ENCODE measurements around the gene NINL. TPM values are rescaled to one million over a fixed set of nuclear protein-coding genes. Genes with fewer than 3 reads are reported as not detected.
"Not testable (repeated sequence)": the region's sequence is repeated elsewhere in the genome, so short reads cannot be mapped to it uniquely, and the experiment has no call there.

The NINL gene
- total RNA-seq, 4 donors from 2014 or later, result 4.0 to 16.5 (median 7.9) TPM

- Histone ChIP-seq H3K27me3 (no peaks in the 10 kb centered on the region), H3K4me1 (peaks cover 0 to 3% (median 1%) of the 10 kb centered on the region in 4 donors), H3K36me3 (peaks cover 0 to 14% (median 0%) of the 10 kb centered on the region in 3 donors), H3K27ac (no peak overlapping the region), H3K4me3 (no peak overlapping the region), H3K9me3 (no peaks in the 10 kb centered on the region)
- TF ChIP-seq CTCF (IDR thresholded peaks at IDR 0.05), result no peak
- no peak for TF ChIP-seq POLR2A (IDR thresholded peaks at IDR 0.05)
- DNase-seq, result no peak
Measured at GRCh38 chr20:25619514-25619913, 34.2 kb upstream of the NINL start.

GRCh38 chr20:25608774-25609173, 23.4 kb upstream of the NINL start:
- Histone ChIP-seq H3K4me3 (no peak overlapping the region), H3K27ac (no peak overlapping the region), H3K36me3 (no peaks in the 10 kb centered on the region), H3K9me3 (no peaks in the 10 kb centered on the region), H3K4me1 (no peaks in the 10 kb centered on the region), H3K27me3 (no peaks in the 10 kb centered on the region)
- no peak for DNase-seq
- no peak for TF ChIP-seq CTCF (IDR thresholded peaks at IDR 0.05)
- no peak for TF ChIP-seq POLR2A (IDR thresholded peaks at IDR 0.05)

GRCh38 chr20:25606094-25606695, 20.9 kb upstream of the NINL start:
- H3K9me3 ChIP-seq, result no peaks in the 10 kb centered on the region
- DNase-seq, result no peak
- no peak overlapping the region for H3K27ac ChIP-seq
- H3K36me3 ChIP-seq, result no peaks in the 10 kb centered on the region
- H3K27me3 ChIP-seq, result no peaks in the 10 kb centered on the region
- H3K4me1 ChIP-seq, result no peaks in the 10 kb centered on the region
- no peak for TF ChIP-seq POLR2A (IDR thresholded peaks at IDR 0.05)
- TF ChIP-seq CTCF (IDR thresholded peaks at IDR 0.05), result no peak
- H3K4me3 ChIP-seq, result no peak overlapping the region

- Histone ChIP-seq H3K36me3 (no peaks in the 10 kb centered on the region), H3K4me3 (no peak overlapping the region), H3K27ac (no peak overlapping the region), H3K4me1 (no peaks in the 10 kb centered on the region), H3K27me3 (no peaks in the 10 kb centered on the region), H3K9me3 (no peaks in the 10 kb centered on the region)
- DNase-seq, result no peak
- TF ChIP-seq CTCF (IDR thresholded peaks at IDR 0.05), result no peak
- no peak for TF ChIP-seq POLR2A (IDR thresholded peaks at IDR 0.05)
Measured at GRCh38 chr20:25605148-25605547, 19.8 kb upstream of the NINL start.

- no peak for DNase-seq
- no peak overlapping the region for H3K4me3 ChIP-seq
- TF ChIP-seq POLR2A (IDR thresholded peaks at IDR 0.05) (no peak), CTCF (IDR thresholded peaks at IDR 0.05) (no peak)
- no peaks in the 10 kb centered on the region for H3K9me3 ChIP-seq
- H3K4me1 ChIP-seq, result no peaks in the 10 kb centered on the region
- H3K36me3 ChIP-seq, result no peaks in the 10 kb centered on the region
- H3K27me3 ChIP-seq, result no peaks in the 10 kb centered on the region
- no peak overlapping the region for H3K27ac ChIP-seq
Measured at GRCh38 chr20:25604611-25605010, 19.3 kb upstream of the NINL start.

- H3K27ac ChIP-seq, H3K27me3 ChIP-seq, H3K4me3 ChIP-seq, H3K4me1 ChIP-seq, H3K9me3 ChIP-seq, H3K36me3 ChIP-seq, DNase-seq: not testable (repeated sequence)
Measured at GRCh38 chr20:25602914-25603309, 17.6 kb upstream of the NINL start.

GRCh38 chr20:25602191-25602913, 17.0 kb upstream of the NINL start:
- H3K9me3 ChIP-seq, H3K4me1 ChIP-seq, H3K27ac ChIP-seq, H3K27me3 ChIP-seq, H3K4me3 ChIP-seq, H3K36me3 ChIP-seq, DNase-seq: not testable (repeated sequence)

Measured in Peyer's patch (tissue), 4 donors.